HepG2 (cell line): ENCODE results near the gene TAMM41. TPM values are rescaled to one million over a fixed set of nuclear protein-coding genes. Genes with fewer than 3 reads are reported as not detected.
A peak's percentile ranks its signal among the peaks of the same experiment; 100 is the strongest.

Experiments used
- ATF1 ChIP-seq: IDR thresholded peaks from 2 replicates; pipeline ENCODE4 v1.6.1; 2016; ENCODE audit warnings: mild to moderate bottlenecking, control low read depth
- BCL6 ChIP-seq: IDR thresholded peaks from 2 replicates; pipeline ENCODE4 v1.6.1; 2016; ENCODE audit warnings: missing genetic modification reagents, missing compliant biosample characterization
- BRD4 ChIP-seq: sonication (generic); formaldehyde crosslinking; IDR thresholded peaks from 2 replicates; pipeline ENCODE4 v1.4.0; 2020; ENCODE audit warnings: missing genetic modification reagents
- HMG20B ChIP-seq: conservative IDR thresholded peaks from 2 replicates; pipeline ENCODE4 v1.6.1; 2016; ENCODE audit warnings: missing genetic modification reagents, missing compliant biosample characterization
- HNF4A ChIP-seq: sonication (generic); formaldehyde crosslinking; IDR thresholded peaks from 2 replicates; pipeline ENCODE4 v1.4.0; 2020; ENCODE audit warnings: missing genetic modification reagents
- ISX ChIP-seq: sonication (generic); formaldehyde crosslinking; conservative IDR thresholded peaks from 2 replicates; pipeline ENCODE4 v1.5.0; 2020; ENCODE audit warnings: missing genetic modification reagents
- KLF11 ChIP-seq: IDR thresholded peaks from 2 replicates; pipeline ENCODE4 v1.6.1; 2016; ENCODE audit warnings: missing compliant biosample characterization
- RFXAP ChIP-seq: sonication (generic); formaldehyde crosslinking; IDR thresholded peaks from 2 replicates; pipeline ENCODE4 v1.4.0; 2020; ENCODE audit warnings: missing genetic modification reagents, borderline replicate concordance
- SAFB2 ChIP-seq: sonication (generic); formaldehyde crosslinking; IDR thresholded peaks from 2 replicates; pipeline ENCODE4 v1.5.1; 2020; ENCODE audit warnings: missing genetic modification reagents, low read depth, mild to moderate bottlenecking, borderline replicate concordance
- SP140L ChIP-seq: sonication (generic); formaldehyde crosslinking; IDR thresholded peaks from 2 replicates; pipeline ENCODE4 v1.4.0; 2020; ENCODE audit warnings: missing genetic modification reagents, borderline replicate concordance
- TEAD2 ChIP-seq: sonication (generic); formaldehyde crosslinking; IDR thresholded peaks from 2 replicates; pipeline ENCODE4 v1.9.0; 2021; ENCODE audit warnings: missing genetic modification reagents
- TEAD3 ChIP-seq: optimal IDR thresholded peaks from 2 replicates; pipeline ENCODE3; 2016; ENCODE audit warnings: borderline replicate concordance
- ZNF160 ChIP-seq: sonication (generic); formaldehyde crosslinking; IDR thresholded peaks from 2 replicates; pipeline ENCODE4 v1.8.0; 2022; ENCODE audit warnings: mild to moderate bottlenecking, inconsistent platforms, missing genetic modification reagents
- ZNF256 ChIP-seq: sonication (generic); formaldehyde crosslinking; conservative IDR thresholded peaks from 2 replicates; pipeline ENCODE4 v1.4.0; 2020; ENCODE audit warnings: missing genetic modification reagents
- ZNF33B ChIP-seq: sonication (generic); formaldehyde crosslinking; IDR thresholded peaks from 2 replicates; pipeline ENCODE4 v1.5.1; 2020; ENCODE audit warnings: mild to moderate bottlenecking, missing genetic modification reagents
- ZNF569 ChIP-seq: sonication (generic); formaldehyde crosslinking; IDR thresholded peaks from 2 replicates; pipeline ENCODE4 v1.5.0; 2020; ENCODE audit warnings: mild to moderate bottlenecking, missing genetic modification reagents, moderate library complexity, borderline replicate concordance
- ZNF83 ChIP-seq: sonication (generic); formaldehyde crosslinking; IDR thresholded peaks from 2 replicates; pipeline ENCODE4 v1.4.0; 2020; ENCODE audit warnings: missing genetic modification reagents, mild to moderate bottlenecking, borderline replicate concordance
- ZSCAN25 ChIP-seq: sonication (generic); formaldehyde crosslinking; IDR thresholded peaks from 2 replicates; pipeline ENCODE4 v1.8.0; 2022; ENCODE audit warnings: mild to moderate bottlenecking, missing genetic modification reagents
- polyA plus RNA-seq, 8 experiments: library from polyadenylated mRNA; depleted of rRNA in 3 of 8; stranded (reverse) in 7 of 8; unstranded in 1 of 8; fragments of >200 nt; fragmentation: Illumina TruSeq in 4 of 8; extraction: Trizol in 4 of 8; gene quantifications; 2 replicates each; pipeline versions ENCODE4 v1.2.1 to v1.2.3, GENCODE V29; 2011 to 2016; ENCODE audit warnings: low read depth in 4 of 8, missing spikeins in 1 of 8, mixed read lengths in 1 of 8; ENCODE audit not compliant: insufficient read depth in 1 of 8
- total RNA-seq, 5 experiments: library from RNA; depleted of rRNA; stranded (reverse); fragments of >200 nt; fragmentation: Illumina TruSeq; extraction: Trizol; gene quantifications; 2 replicates each; pipeline ENCODE4 v1.2.3, GENCODE V29; 2016; ENCODE audit warnings: low read depth in 1 of 5
- TF ChIP-seq, protein P1 (sequence below): IDR thresholded peaks from 2 replicates; pipeline ENCODE4 v1.6.1; 2016; ENCODE audit warnings: low read depth, missing genetic modification reagents, missing compliant biosample characterization
- TF ChIP-seq, protein P2 (sequence below): IDR thresholded peaks from 2 replicates; pipeline ENCODE4 v1.6.1; 2012; ENCODE audit warnings: low read depth, low read length, improper control_type of control experiment
- TF ChIP-seq, protein P3 (sequence below): sonication (generic); formaldehyde crosslinking; IDR thresholded peaks from 2 replicates; pipeline ENCODE4 v1.5.1; 2020; ENCODE audit warnings: missing genetic modification reagents, mild to moderate bottlenecking, borderline replicate concordance

The TAMM41 gene
- total and polyA plus RNA-seq, 2 of the 13 experiments (the other 11 are each of a cell fraction or from before 2014, with no cell fraction given) = 9.9 to 12.2 TPM

DNA sequence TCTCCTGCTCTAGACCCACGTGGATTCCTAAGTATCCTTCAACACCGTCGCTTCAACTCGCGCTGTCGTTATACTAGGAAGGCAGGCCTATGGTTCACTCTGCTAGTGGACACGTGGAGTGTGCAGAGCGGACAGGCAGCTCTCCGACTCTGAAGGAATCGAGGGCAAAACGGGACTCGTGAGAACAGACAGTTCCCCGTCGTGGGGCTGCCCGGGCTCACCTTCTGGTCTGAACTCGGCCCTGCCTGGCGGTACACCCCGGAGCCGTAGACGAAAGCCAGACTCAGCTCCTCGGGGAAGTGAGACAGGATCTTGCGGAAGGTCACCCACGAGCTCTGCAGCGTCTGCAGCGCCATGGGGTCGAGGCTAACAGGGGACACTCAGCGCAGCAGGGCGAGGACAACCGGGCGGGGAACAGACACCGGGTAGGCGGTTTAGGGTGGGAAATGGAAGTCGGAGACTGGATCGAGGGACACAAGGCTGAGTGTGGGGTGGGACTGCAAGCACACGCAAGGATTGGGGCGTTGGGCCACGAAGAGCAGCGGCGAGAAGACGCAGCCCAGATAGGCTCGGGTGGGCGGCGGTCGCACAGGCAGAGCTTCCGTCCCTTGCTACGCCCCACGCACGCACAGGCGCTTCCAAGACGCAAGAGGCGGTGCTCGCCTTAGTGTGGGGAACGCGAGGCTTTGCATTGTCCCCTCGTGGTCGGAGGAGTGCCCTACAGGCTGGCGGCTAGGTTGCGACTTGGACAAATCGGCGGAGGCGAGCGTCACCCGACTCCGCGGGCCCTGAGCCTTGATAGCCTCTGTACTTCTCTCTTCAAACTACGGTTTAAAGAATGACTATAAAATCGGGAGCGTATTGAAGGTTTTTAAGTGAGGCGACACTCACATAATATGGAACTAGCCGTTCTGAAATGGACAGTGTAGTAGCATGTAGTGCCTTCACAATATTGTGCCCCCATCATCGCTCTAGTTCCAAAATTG is at the start of gene TAMM41 (continued):
- TF ChIP-seq ZNF569 (CRISPR knock-in tag) = no peak
- TF ChIP-seq, protein P1, sequence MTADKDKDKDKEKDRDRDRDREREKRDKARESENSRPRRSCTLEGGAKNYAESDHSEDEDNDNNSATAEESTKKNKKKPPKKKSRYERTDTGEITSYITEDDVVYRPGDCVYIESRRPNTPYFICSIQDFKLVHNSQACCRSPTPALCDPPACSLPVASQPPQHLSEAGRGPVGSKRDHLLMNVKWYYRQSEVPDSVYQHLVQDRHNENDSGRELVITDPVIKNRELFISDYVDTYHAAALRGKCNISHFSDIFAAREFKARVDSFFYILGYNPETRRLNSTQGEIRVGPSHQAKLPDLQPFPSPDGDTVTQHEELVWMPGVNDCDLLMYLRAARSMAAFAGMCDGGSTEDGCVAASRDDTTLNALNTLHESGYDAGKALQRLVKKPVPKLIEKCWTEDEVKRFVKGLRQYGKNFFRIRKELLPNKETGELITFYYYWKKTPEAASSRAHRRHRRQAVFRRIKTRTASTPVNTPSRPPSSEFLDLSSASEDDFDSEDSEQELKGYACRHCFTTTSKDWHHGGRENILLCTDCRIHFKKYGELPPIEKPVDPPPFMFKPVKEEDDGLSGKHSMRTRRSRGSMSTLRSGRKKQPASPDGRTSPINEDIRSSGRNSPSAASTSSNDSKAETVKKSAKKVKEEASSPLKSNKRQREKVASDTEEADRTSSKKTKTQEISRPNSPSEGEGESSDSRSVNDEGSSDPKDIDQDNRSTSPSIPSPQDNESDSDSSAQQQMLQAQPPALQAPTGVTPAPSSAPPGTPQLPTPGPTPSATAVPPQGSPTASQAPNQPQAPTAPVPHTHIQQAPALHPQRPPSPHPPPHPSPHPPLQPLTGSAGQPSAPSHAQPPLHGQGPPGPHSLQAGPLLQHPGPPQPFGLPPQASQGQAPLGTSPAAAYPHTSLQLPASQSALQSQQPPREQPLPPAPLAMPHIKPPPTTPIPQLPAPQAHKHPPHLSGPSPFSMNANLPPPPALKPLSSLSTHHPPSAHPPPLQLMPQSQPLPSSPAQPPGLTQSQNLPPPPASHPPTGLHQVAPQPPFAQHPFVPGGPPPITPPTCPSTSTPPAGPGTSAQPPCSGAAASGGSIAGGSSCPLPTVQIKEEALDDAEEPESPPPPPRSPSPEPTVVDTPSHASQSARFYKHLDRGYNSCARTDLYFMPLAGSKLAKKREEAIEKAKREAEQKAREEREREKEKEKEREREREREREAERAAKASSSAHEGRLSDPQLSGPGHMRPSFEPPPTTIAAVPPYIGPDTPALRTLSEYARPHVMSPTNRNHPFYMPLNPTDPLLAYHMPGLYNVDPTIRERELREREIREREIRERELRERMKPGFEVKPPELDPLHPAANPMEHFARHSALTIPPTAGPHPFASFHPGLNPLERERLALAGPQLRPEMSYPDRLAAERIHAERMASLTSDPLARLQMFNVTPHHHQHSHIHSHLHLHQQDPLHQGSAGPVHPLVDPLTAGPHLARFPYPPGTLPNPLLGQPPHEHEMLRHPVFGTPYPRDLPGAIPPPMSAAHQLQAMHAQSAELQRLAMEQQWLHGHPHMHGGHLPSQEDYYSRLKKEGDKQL = no peak
- TF ChIP-seq, protein P2, sequence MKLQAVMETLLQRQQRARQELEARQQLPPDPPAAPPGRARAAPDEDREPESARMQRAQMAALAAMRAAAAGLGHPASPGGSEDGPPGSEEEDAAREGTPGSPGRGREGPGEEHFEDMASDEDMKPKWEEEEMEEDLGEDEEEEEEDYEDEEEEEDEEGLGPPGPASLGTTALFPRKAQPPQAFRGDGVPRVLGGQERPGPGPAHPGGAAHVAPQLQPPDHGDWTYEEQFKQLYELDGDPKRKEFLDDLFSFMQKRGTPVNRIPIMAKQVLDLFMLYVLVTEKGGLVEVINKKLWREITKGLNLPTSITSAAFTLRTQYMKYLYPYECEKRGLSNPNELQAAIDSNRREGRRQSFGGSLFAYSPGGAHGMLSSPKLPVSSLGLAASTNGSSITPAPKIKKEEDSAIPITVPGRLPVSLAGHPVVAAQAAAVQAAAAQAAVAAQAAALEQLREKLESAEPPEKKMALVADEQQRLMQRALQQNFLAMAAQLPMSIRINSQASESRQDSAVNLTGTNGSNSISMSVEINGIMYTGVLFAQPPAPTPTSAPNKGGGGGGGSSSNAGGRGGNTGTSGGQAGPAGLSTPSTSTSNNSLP = no peak
- TF ChIP-seq BRD4 (CRISPR knock-in tag) = peak; percentile 92
- TF ChIP-seq KLF11 = no peak
- peak; percentile 85; the same call in 1 of the 2 replicates for TF ChIP-seq ZNF256
- TF ChIP-seq HNF4A (CRISPR knock-in tag) = 0 out of 2 replicates have a peak, but pooled peaks have one; percentile 5
- TF ChIP-seq, protein P3, sequence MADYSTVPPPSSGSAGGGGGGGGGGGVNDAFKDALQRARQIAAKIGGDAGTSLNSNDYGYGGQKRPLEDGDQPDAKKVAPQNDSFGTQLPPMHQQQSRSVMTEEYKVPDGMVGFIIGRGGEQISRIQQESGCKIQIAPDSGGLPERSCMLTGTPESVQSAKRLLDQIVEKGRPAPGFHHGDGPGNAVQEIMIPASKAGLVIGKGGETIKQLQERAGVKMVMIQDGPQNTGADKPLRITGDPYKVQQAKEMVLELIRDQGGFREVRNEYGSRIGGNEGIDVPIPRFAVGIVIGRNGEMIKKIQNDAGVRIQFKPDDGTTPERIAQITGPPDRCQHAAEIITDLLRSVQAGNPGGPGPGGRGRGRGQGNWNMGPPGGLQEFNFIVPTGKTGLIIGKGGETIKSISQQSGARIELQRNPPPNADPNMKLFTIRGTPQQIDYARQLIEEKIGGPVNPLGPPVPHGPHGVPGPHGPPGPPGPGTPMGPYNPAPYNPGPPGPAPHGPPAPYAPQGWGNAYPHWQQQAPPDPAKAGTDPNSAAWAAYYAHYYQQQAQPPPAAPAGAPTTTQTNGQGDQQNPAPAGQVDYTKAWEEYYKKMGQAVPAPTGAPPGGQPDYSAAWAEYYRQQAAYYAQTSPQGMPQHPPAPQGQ (CRISPR knock-in tag) = peak; percentile 34; the same call in 1 of the 2 replicates
- no peak; the same call in 1 of the 2 replicates for TF ChIP-seq SAFB2 (CRISPR knock-in tag)
- no peak for TF ChIP-seq HMG20B (CRISPR knock-in tag)
- peak; percentile 62; the same call in 1 of the 2 replicates for TF ChIP-seq ZNF33B (CRISPR knock-in tag)
- peak; percentile 81; the same call in 1 of the 2 replicates for TF ChIP-seq RFXAP (CRISPR knock-in tag)
- no peak for TF ChIP-seq ATF1 (CRISPR knock-in tag)
- no peak for TF ChIP-seq ZNF83 (CRISPR knock-in tag)
- TF ChIP-seq ISX (CRISPR knock-in tag) = no peak
- peak; percentile 81; the same call in 1 of the 2 replicates for TF ChIP-seq SP140L (CRISPR knock-in tag)
- TF ChIP-seq ZNF160 (CRISPR knock-in tag) = peak; percentile 74; the same call in 1 of the 2 replicates
- TF ChIP-seq BCL6 (CRISPR knock-in tag) = 0 out of 2 replicates have a peak, but pooled peaks have one; percentile 41
- TF ChIP-seq TEAD2 (CRISPR knock-in tag) = no peak
- TF ChIP-seq TEAD3 (CRISPR knock-in tag) = peak; percentile 81
- TF ChIP-seq ZSCAN25 (CRISPR knock-in tag) = no peak; the same call in 1 of the 2 replicates
